Epidermal melanocyte (primary cell): ENCODE data around the gene SEMA3F.

ENCODE experiments used
- DNase-seq: peaks from one replicate; pipeline ENCODE4 v3.0.0; 2011; ENCODE audit warnings: low spot score; ENCODE audit not compliant: insufficient read length

The SEMA3F gene

DNA sequence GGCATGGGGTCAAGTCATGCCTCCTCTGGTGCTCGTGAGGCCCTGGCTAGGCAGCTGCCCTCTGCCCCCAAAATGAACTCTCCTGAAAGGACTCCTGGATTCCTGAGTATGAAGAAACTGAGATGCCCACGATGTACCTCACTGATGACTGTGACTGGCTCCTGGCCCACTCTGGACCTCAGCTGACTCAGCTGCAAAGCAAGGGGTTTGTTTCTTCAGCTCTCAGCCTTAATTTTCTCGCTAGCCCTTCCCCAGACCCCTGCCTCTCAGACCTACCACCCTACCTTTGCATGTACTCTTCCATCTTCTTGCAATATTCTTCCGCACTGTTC lies 75.6 kb downstream of the SEMA3F start:
- no peak for DNase-seq

DNA sequence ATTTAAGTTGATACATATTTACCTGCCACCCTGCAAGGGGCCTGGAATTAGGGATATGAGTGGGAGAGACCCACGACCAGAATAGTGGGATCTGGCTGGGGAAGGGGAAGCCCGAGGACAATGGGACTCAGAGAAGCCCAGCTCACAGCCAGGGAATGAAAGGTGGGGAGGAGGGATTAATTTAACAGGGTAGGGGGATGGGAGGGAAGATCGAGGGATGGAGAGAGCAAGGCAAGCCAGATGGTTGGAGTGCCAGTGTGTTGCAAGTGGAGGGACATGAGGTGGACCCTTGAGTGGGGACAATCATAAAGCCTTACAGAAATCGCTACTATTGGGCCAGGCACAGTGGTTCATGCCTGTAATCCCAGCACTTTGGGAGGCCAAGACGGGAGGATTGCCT lies 76.5 kb downstream of the SEMA3F start:
- no peak for DNase-seq

DNA sequence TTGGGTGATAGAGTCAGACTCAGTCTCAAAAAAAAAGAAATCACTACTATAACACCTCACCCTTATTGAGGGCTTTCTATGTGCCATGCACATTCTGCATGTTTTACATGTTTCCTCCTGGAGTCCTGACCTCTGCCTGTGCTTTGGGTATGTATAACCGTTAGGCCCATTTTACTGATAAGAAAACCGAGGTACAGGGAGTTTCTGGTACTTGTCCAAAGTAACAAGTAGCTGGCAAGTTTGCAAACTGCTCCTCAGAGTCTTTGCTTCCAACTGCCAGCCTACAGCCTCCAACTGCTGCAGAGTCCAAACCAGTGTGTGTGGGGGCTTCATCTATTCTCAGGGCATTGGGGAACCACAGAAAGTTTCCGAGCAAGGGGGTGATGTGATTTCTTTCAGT lies 77.2 kb downstream of the SEMA3F start:
- no peak for DNase-seq

DNA sequence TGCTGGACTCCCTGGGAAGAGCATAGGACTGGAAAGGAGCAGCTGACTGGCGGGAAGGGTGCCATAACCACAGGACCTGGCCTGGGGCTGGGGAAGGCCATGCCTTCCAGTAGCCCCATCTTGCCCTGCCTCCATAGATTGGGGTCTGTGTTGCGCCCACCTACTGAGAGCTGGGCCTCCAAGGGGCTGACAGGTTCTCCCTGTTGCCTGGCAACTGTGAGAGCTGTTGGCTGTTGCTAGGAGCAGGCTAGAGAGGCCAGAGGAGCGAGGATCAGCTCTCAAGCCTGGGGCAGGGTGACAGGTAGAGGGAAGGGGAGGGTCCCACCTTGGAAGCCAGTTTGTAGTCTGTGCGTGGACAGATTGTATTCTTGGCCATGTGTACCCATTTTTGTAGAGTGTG lies 78.1 kb downstream of the SEMA3F start:
- DNase-seq, result no peak

DNA sequence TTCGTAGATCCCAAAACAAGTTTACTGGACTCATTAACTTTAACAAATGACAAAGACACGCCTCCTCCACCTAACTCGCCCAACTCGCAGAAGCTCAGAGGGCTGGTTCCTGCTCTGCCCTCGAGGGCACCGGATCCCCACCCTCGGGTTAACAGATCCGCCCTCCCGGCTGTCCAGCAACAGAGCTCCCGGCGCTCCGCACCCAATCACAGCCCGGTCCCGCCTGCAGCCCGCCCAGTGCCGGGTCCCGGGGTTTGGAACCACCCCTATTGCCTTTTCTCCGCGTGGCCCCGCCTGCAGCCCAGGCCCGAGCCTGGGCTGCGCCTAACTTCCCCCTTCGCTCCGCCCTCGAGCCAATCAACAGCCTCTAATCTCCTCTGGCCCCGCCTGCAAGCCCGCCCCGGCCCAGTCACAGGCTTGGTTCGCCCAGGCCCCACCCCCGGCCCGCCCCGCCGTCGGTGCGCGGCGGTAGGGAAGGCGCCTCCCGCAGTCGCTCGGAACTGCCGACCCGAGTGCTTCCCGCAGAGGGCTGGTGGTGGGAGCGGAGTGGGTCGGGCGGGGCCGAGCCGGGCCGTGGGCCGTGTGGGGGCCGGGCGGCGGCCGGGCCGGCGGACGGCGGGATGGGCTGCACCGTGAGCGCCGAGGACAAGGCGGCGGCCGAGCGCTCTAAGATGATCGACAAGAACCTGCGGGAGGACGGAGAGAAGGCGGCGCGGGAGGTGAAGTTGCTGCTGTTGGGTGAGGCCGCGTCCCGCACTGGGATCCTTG lies 80.8 kb downstream of the SEMA3F start, which contains the start of gene GNAI2:
Gene GNAI2, plus strand, starts transcription at position 489 of the 768 bp plus-strand sequence. Its CDS starts 132 bp downstream, at position 621.
- DNase-seq, result peak; percentile 97

DNA sequence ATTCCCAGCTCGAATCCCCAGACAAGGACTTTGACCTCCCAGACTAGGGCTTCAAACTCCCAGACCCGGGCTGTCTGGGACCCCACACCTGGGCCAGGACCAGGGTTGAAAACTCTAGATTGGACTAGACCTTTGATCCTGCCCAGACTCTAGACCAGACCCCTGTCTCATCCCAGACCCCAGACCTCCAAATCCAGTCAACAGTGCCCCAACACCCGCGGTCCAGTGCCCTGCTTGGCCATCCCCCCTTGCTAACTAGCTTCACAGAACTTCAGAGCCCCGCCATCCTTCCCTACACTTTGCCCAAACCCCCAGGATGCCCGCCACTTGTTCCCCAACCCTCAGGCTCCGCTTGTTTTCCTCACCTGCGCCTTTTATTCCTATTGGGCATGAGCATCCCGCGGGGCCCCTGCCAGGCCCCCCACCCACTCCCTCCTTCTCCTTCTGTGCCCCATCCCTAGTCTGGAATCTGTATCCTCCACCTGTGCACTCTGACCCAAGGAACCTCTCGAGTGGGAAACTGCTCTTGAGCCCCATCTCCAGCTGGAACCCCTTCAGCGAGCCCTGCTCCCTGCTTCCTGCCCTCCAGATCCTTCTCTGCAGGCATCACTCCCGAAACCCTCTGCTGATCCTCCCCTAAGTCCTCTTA lies 81.5 kb downstream of the SEMA3F start:
- no peak for DNase-seq

DNA sequence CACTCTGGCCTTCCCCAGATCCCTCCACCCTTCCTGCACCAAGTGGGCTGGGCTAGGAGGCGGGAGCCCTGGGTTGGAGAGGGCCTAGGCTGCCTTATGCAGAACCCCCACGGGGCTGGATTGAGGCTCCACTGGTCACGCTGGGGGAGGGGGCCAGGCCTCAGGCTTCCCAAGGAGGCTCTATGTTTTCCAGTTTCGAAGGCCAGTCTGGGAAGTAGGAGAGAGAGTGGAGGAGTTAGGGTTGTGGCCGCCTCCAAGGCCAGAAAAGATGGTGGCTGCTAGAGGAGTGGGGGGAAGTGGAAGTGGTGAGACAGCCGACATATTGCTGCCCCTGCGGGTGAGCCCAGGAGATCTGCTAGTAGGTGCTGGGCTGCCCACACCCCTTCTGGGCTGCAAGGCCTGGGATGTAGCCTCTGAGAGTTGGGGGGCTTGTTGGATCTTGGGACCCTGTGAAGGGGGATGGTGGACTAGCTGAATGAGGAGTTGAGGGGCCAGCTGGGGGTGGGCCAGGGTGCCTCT lies 82.1 kb downstream of the SEMA3F start:
- DNase-seq, result no peak

DNA sequence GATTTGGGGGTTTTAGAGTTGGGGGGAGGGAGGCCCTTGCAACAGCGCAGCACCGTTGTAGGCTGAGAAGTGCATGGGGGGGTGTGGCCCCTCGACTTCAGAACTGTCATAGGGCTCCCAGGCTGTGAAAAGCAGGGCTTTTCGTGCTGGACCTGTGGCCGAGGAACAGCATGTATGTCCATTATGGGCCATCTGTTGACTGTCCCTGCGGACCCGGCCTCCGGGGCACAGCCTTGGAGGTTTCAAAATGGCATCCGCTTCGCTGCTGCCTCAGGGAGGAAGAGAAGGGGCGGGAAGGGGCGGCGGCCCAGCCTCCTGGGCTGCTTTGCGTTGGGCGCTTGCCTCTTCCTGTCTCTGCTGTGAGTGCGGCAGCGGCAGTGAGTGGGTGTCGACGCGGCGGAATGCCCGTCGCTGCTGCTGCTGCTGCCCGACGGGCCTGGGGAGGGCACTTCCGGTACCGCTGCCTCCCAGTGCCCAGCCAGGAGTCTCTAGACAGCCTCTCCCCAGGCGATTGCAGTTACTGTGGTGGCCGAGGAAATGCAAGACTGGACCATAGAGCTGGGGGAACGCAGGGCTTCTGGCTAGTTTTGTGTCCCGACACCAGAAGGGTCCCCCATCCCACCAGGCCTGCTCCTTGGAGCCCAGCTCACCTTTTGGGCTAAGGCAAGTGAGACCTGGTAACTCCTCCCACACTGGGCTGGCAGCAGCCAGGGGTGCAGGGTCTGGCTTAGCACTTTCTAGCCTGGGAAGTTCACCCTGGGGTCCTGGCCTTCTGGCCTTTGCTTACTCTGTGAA lies 82.8 kb downstream of the SEMA3F start:
- peak; percentile 80 for DNase-seq

DNA sequence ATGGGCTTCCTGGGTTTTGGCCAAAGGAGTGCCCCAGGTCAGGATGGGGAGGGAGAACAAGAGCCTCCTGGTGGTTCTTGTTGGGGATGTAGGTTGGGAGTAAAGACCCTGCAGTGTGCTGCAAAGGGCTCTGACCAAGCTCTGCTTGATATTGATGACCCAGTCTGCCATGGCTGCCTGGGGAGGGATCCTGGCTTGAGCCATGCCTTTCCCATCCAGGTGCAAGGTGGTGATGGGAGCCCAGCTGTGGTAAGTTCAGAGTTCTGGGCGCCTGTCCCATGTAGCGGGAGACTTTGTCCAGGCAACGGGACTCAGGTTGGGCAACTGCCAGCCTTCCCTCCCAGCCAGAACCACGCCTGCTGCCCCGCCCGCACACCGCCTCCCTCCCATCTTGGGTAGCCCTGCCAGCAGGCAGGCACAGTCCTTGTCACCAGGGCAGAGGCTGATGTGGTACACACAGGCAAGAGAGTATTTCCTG lies 83.5 kb downstream of the SEMA3F start:
- no peak for DNase-seq
